GM23338 (cell line): Measurements from ENCODE around the gene SLC45A3. TPM values are rescaled to one million over a fixed set of nuclear protein-coding genes. Genes with fewer than 3 reads are reported as not detected.

ENCODE experiments used
- CREB1 ChIP-seq: fragments of 250-450 bp; sonication (Bioruptor Pico); IDR thresholded peaks from 2 replicates; pipeline ENCODE4 v1.5.0; 2020; ENCODE audit warnings: low read depth, mild to moderate bottlenecking, moderate library complexity
- CTCF ChIP-seq, 2 experiments: fragments of 200-600 bp in 1 of 2; sonication (generic) in 1 of 2; conservative IDR thresholded peaks; 2 replicates each; pipeline versions ENCODE4 v1.5.1 to v1.6.1; 2016 to 2017; ENCODE audit warnings: antibody characterized with exemption in 2 of 2, low read depth in 2 of 2, mild to moderate bottlenecking in 2 of 2, moderate library complexity in 1 of 2
- ETS1 ChIP-seq: IDR thresholded peaks from 2 replicates; pipeline ENCODE4 v1.6.1; 2016; ENCODE audit warnings: antibody characterized with exemption
- EZH2phosphoT487 ChIP-seq: fragments of 200-600 bp; sonication (generic); IDR thresholded peaks from one replicate; pipeline ENCODE4 v1.8.1; 2018; ENCODE audit warnings: antibody characterized with exemption; ENCODE audit not compliant: unreplicated experiment
- JUNB ChIP-seq: IDR thresholded peaks from one replicate; pipeline ENCODE4 v1.6.1; 2016; ENCODE audit warnings: antibody characterized with exemption; ENCODE audit not compliant: unreplicated experiment
- NANOG ChIP-seq: IDR thresholded peaks from 2 replicates; pipeline ENCODE4 v1.6.1; 2016; ENCODE audit warnings: antibody characterized with exemption, borderline replicate concordance
- STAT1 ChIP-seq: IDR thresholded peaks from one replicate; pipeline ENCODE4 v1.6.1; 2016; ENCODE audit warnings: antibody characterized with exemption; ENCODE audit not compliant: unreplicated experiment
- ZNF114 ChIP-seq: fragments of 250-450 bp; sonication (Bioruptor Pico); IDR thresholded peaks from 2 replicates; pipeline ENCODE4 v1.5.0; 2020; ENCODE audit warnings: mild to moderate bottlenecking, moderate library complexity
- ZNF462 ChIP-seq: fragments of 250-450 bp; sonication (Bioruptor Pico); IDR thresholded peaks from 2 replicates; pipeline ENCODE4 v1.5.0; 2020; ENCODE audit warnings: mild to moderate bottlenecking, moderate library complexity
- polyA plus RNA-seq: library from polyadenylated mRNA; unstranded; fragments of >200 nt; fragmentation: Nextera tagmentation; extraction: Ambion mirVana; gene quantifications from 2 replicates; pipeline ENCODE4 v1.2.1, GENCODE V29; 2016
- total RNA-seq: library from RNA; depleted of rRNA; stranded (reverse); fragments of >200 nt; shearing (Covaris generic); gene quantifications from 2 replicates; pipeline ENCODE4 v1.2.3, GENCODE V29; 2014

SLC45A3 gene
- total and polyA plus RNA-seq, 2 experiments from 2014 or later = 4.7 to 16.0 TPM

DNA sequence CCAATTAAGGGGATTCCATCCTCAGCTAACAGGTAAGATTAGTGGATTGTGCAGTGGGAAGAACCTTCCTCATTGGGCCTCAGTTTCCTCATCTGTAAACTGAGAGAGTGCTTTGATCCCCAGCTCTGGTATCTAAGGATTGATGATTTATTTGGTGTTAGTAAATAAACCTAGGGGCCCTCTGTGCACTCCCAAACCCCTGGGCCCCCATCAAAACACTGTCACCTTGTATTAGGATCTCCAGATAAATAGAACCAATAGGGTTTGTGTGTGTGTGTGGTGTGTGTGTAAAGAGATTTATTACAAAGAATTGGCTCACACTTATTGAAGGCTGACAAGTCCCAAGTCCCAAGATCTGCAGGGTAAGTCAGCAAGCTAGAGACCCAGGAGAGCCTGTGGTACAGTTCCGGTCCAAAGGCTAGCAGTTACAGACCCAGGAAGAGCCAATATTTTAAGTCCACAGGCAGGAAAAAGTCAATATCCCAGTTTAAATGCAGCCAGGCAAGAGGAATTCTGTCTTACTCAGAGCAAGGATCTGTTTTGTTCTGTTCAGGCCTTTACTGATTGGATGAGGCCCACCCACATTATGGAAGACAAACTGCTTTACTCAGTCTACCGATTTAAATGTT is 37.5 kb downstream of the SLC45A3 start (continued):
- TF ChIP-seq ZNF462 (CRISPR knock-in tag) (no peak), ETS1 (no peak), CTCF (conservative IDR thresholded peaks at IDR 0.05; ENCODE audit: low read depth in 2 of 2) (no peak), ZNF114 (CRISPR knock-in tag) (no peak), EZH2phosphoT487 (no peak), JUNB (no peak), NANOG (no peak), STAT1 (no peak), CREB1 (CRISPR knock-in tag) (no peak)
